IPS-20b (cell line): Measurements from ENCODE around the gene PTPRN2.

Experiments
- H3K27ac ChIP-seq: one replicate; pipeline ENCODE4 v1.5.1; 2013; ENCODE audit warnings: low read length
- H3K27me3 ChIP-seq: 2 replicates; pipeline ENCODE4 v1.6.1; 2013; ENCODE audit warnings: mild to moderate bottlenecking, low read length, inconsistent platforms; ENCODE audit not compliant: insufficient read depth
- H3K36me3 ChIP-seq: 2 replicates; pipeline ENCODE4 v1.6.1; 2013; ENCODE audit warnings: low read depth, mild to moderate bottlenecking, inconsistent platforms, low read length, moderate library complexity; ENCODE audit not compliant: insufficient read depth
- H3K4me1 ChIP-seq: 2 replicates; pipeline ENCODE4 v1.6.1; 2013; ENCODE audit warnings: mild to moderate bottlenecking, control low read depth, inconsistent platforms, low read length, moderate library complexity; ENCODE audit not compliant: insufficient read depth
- H3K4me3 ChIP-seq: 2 replicates; pipeline ENCODE4 v1.5.1; 2013; ENCODE audit warnings: mild to moderate bottlenecking, low read length, inconsistent platforms
- H3K9ac ChIP-seq: 2 replicates; pipeline ENCODE4 v1.6.1; 2013; ENCODE audit warnings: low read depth, mild to moderate bottlenecking, inconsistent platforms, low read length, moderate library complexity
- H3K9me3 ChIP-seq: 2 replicates; pipeline ENCODE4 v1.6.1; 2013; ENCODE audit warnings: mild to moderate bottlenecking, low read depth, low read length, inconsistent platforms; ENCODE audit not compliant: insufficient read depth

PTPRN2 gene

DNA sequence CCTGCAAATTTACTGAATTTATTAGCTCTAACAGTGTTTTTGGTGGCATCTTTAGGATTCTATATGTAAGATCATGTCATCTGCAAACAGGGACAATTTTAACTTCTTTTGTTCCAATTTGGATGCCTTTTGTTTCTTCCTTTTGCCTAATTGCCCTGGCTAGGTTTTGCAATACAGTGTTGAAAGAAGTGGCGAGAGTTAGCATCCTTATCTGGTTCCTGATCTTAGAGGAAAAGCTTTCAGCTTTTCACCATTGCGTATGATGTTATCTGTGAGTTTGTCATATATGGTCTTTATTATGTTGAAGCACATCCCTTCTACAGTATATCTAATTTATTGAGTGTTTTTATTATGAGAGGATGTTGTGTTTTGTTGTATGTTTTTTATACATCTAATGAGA, 301.4 kb downstream of the PTPRN2 start:
- no peak overlapping the region for H3K9ac ChIP-seq
- no peak overlapping the region for H3K27ac ChIP-seq
- no peaks in the 10 kb centered on the region for H3K27me3 ChIP-seq
- H3K36me3 ChIP-seq: no peaks in the 10 kb centered on the region
- peaks cover 99% of the 10 kb centered on the region for H3K9me3 ChIP-seq
- no peak overlapping the region for H3K4me3 ChIP-seq
- no peaks in the 10 kb centered on the region for H3K4me1 ChIP-seq

DNA sequence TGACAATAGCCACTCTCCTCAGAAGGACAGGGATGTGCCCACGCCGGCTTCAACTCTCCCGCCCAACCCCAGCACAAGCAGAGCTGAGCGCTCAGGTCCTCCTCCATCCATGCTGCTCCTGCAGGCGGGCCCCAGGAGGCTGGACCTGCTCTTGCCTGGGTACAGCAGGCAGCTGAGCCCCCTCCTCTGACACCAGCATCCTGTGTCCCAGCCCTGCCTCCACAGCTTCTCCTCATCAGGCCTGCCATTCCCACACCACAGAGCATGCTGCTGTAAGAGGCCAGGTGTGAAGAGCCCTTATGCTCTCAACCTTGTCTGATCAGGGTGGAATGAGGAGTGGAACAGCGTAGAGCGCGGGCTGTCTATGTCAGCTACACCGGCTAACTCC, 302.2 kb downstream of the PTPRN2 start:
- H3K4me3 ChIP-seq: no peak overlapping the region
- no peak overlapping the region for H3K27ac ChIP-seq
- no peak overlapping the region for H3K9ac ChIP-seq
- no peaks in the 10 kb centered on the region for H3K27me3 ChIP-seq
- H3K4me1 ChIP-seq: no peaks in the 10 kb centered on the region
- H3K9me3 ChIP-seq: peaks cover 99% of the 10 kb centered on the region
- no peaks in the 10 kb centered on the region for H3K36me3 ChIP-seq

DNA sequence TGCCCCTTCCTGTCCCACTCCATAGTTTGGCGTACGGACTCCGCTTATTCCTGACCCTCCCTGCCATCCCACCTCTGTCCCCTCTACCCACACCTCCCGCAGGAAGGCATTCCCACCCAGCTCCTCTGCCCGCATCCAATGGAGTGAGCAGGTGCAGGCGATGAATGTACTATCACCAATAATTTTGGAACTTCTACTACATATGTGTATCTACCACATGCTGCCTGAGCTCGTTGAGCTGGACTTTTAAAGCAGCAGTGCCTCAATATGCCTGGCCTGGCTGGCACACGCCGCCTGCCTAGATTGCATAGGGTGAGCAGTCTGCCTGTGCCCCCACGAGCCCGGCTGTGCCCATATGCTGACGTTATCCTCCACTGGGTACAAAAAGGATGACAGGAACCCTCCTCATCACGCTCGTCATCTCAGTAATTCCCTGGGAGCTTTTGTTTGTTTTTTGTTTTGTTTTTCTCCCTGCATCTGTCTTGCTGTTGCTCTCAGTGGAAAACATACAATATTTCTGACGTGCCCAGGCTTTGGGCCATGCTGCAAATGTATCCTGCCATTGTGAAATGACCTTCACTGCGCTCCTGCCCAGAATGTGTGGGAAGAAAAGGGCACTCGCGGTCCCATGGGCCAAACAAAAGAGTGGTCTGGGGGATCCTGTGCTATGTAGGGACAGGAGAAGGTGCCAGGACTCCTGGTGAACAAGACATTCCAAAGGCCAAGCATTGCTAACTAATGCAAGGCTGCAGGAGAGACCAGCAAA, 302.8 kb downstream of the PTPRN2 start:
- Histone ChIP-seq H3K27me3 (no peaks in the 10 kb centered on the region), H3K9me3 (peaks cover 98% of the 10 kb centered on the region), H3K36me3 (no peaks in the 10 kb centered on the region), H3K27ac (no peak overlapping the region), H3K4me1 (no peaks in the 10 kb centered on the region), H3K9ac (no peak overlapping the region), H3K4me3 (no peak overlapping the region)

DNA sequence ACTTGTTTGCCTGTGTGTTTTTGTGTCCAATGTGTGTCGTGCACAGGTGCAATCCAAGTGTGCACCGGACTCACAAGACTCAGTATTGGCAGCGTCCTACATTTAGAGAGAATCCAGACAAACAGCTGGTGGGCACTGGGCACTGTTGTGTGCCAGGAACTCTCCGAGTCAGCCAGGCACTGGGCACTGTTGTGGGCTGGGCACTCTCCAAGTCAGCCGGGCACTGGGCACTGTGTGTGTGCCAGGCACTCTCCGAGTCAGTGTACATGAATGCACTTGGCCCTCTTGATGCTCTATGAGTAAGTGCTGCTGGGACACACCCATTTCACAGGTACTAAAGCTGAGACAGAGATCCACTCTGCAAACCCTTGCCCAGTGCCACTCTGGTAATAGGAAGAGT, 303.5 kb downstream of the PTPRN2 start:
- no peak overlapping the region for H3K9ac ChIP-seq
- no peaks in the 10 kb centered on the region for H3K27me3 ChIP-seq
- peaks cover 98% of the 10 kb centered on the region for H3K9me3 ChIP-seq

DNA sequence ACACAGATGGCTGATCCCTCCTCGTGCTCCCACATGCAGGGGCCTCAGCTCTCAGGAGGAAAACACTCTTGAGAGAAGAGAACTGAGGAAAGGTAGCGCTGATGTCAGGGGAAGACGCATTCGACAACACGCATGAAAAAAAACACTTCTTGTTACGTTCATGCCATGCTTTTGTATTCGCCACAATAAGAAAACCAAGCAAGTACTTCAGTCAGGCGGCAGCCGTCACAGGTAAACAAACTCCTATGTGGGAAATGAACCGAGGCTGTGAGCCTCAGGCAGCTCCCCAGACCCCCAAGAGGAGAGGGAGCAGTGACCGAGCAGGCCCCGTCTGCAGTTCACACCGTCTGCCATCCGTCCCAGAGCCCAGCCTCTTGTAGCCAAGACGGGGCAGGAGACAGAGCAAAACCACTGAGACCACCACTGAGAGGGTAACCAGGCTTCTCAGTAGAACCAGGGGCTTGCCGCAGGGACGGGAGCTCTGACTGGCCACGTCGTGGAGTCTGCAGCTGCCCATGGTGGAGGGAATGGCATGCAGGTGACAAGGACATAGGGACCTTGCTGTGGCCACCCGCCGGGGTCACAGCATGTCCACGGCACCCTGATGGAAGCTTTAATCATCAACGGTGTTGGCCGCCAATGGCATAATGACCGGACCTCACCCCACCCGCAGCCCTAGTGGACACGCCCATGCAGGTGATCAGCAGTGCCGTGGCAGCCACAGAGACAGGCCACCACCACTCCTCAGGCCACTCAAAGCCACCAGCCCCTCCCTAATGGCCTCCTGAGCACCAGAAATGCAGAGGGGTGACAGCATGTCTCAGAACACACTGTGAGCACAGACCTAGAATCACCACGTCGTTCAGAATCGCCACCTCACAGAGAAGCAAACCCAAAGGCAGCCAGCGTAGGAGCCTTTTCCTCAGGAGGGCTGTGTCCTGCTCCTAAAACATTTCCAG, 304.3 kb downstream of the PTPRN2 start:
- peaks cover 98% of the 10 kb centered on the region for H3K9me3 ChIP-seq
- H3K27me3 ChIP-seq: no peaks in the 10 kb centered on the region
- no peaks in the 10 kb centered on the region for H3K4me1 ChIP-seq
- H3K9ac ChIP-seq: no peak overlapping the region
- H3K27ac ChIP-seq: no peak overlapping the region
- no peaks in the 10 kb centered on the region for H3K36me3 ChIP-seq
- H3K4me3 ChIP-seq: no peak overlapping the region

More for the DNA sequence above, 303.5 kb downstream of the PTPRN2 start:
- Histone ChIP-seq H3K36me3 (no peaks in the 10 kb centered on the region), H3K4me1 (no peaks in the 10 kb centered on the region), H3K4me3 (no peak overlapping the region), H3K27ac (no peak overlapping the region)

DNA sequence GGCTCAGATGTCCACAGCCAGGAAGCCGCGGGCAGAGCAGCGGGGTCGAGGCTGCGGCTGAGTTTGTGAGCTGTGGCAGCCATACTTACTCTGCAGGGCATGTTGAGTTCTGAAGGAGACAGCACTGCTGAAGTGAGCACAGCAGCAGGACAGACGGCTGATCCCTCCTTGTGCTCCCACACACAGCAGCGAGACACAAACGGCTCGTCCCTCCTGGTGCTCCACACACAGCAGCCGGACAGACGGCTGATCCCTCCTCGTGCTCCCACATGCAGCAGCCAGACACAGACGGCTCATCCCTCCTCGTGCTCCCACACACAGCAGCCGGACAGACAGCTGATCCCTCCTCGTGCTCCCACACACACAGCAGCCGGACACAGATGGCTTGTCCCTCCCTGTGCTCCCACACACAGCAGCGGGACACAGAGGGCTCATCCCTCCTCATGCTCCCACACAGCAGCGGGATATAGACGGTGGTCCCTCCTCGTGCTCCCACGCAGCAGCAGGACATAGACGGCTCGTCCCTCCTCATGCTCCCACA, 305.1 kb downstream of the PTPRN2 start:
- no peaks in the 10 kb centered on the region for H3K36me3 ChIP-seq
- H3K4me3 ChIP-seq: no peak overlapping the region
- no peaks in the 10 kb centered on the region for H3K27me3 ChIP-seq
- H3K27ac ChIP-seq: no peak overlapping the region
- no peaks in the 10 kb centered on the region for H3K4me1 ChIP-seq
- H3K9me3 ChIP-seq: peaks cover 98% of the 10 kb centered on the region
- no peak overlapping the region for H3K9ac ChIP-seq

DNA sequence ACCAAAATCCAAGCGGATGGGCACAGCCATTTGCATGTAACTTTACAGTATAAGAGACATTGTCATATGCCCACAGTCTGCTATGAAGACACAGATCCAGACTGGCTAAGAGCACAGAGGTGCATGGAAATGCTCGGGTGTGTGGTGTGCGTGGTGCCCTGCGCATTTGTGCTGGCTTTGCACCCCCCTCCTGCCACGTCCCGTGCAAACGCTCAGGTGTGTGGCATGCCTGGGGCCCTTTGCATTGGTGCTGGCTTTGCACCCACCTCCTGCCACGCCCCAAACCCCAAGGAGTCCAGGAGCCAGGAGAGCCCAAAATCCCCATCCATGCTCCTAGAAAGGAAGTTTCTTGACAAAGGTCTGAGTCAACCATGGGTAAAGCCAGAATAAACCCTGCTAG, 306.2 kb downstream of the PTPRN2 start:
- peaks cover 99% of the 10 kb centered on the region for H3K9me3 ChIP-seq
- no peaks in the 10 kb centered on the region for H3K36me3 ChIP-seq
- H3K9ac ChIP-seq: no peak overlapping the region
- no peaks in the 10 kb centered on the region for H3K4me1 ChIP-seq
- H3K4me3 ChIP-seq: no peak overlapping the region
- no peaks in the 10 kb centered on the region for H3K27me3 ChIP-seq
- no peak overlapping the region for H3K27ac ChIP-seq

DNA sequence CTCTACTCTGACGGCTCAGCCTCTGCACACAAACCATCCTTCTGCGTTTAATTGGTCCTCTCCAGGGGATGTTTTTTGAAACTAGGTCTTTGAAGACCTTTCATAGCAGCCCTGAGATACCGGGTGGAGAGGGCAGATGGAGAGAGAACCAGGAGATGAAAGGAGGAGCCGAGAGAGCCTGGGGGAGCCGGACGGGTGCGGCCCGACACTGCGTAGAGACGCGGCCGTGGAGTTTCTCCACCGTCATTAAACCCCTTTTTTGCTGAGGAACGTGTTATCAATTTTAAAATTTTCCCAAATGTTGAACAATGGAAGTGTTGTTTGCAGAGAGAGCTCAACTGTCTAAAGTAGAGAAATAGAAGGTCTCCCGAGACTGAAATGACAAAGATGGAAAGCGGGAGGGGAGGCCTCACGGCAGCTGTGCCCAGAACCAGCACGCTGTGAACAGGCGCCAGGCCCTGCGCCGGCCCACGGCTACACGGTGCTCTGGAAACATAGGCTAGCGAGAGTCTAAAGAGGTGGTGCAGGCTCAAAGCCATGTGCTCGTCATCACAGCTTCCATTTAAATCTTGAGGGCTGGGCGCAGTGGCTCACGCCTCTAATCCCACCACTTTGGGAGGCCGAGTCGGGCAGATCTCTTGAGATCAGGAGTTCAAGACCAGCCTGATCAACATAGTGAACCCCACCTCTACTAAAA, 307.0 kb downstream of the PTPRN2 start:
- Histone ChIP-seq H3K36me3 (no peaks in the 10 kb centered on the region), H3K27me3 (no peaks in the 10 kb centered on the region), H3K4me3 (no peak overlapping the region), H3K27ac (no peak overlapping the region), H3K9me3 (peaks cover 95% of the 10 kb centered on the region), H3K9ac (no peak overlapping the region), H3K4me1 (no peaks in the 10 kb centered on the region)

DNA sequence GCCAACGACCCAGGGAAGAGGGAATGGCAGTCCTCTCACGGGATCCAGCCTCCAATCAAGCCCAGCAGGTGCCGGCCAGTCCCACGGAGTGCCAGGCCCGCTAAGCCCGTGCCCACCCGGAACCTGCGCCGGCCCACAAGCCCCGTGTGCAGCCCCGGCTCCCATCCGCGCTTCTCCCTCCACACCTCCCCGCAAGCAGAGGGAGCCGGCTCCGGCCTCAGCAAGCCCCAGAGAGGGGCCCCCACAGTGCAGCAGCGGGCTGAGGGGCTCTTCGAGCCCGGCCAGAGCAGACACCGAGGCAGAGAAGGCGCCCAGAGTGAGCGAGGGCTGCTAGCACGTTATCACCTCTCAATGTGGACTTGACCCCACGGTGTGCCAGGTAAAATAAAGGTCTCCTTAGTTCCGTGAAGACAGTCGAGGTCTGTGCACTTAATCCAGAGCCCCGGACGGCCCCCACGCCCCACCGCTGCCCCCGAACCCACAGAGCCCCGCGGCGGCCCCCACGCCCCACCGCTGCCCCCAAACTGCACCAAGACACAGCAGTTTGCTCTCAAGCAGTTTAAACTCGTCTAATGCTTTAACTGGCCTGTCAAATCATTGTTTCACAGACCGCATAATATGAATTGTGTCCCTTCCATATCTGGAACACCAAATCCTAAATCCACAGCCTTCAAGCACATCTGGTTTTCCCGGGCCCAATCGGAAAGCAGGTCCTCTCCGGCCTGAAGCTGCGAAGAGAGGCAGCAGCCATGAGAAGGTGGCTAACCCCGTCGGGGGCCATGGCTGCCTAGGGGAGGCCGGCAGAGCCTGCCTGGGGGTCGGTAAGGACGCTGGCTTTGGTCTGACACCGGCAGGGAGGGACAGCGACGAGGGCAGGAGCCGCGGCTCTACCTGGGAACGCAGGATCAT, 307.8 kb downstream of the PTPRN2 start:
- no peaks in the 10 kb centered on the region for H3K4me1 ChIP-seq
- H3K9me3 ChIP-seq: peaks cover 95% of the 10 kb centered on the region
- no peaks in the 10 kb centered on the region for H3K36me3 ChIP-seq
- no peaks in the 10 kb centered on the region for H3K27me3 ChIP-seq
- no peak overlapping the region for H3K4me3 ChIP-seq
- no peak overlapping the region for H3K27ac ChIP-seq
- H3K9ac ChIP-seq: no peak overlapping the region

DNA sequence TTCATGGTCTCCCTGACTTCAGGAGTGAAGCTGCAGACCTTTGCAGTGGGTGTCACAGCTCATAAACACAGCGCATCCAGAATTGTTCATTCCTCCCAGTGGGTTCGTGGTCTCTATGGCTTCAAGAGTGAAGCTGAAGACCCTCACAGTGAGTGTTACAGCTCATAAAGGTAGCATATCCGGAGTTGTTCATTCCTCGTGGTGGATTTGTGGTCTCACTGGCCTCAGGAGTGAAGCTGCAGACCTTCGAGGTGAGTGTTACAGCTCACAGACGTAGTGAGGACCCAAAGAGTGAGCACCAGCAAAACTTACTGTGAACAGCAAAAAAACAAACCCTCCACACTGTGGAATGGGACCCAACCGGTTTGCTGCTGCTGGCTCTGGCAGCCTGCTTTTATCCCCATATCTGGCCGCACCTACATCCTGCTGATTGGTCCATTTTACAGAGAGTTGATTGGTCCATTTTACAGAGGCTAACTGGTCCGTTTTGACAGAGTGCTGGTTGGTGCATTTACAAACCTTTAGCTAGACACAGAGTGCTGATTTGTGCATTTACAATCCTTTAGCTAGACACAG, 308.8 kb downstream of the PTPRN2 start:
- Histone ChIP-seq H3K4me1 (no peaks in the 10 kb centered on the region), H3K9ac (no peak overlapping the region), H3K27me3 (no peaks in the 10 kb centered on the region), H3K9me3 (peaks cover 95% of the 10 kb centered on the region), H3K36me3 (no peaks in the 10 kb centered on the region), H3K4me3 (no peak overlapping the region), H3K27ac (no peak overlapping the region)
